ENCODE data around the gene TTC7B.

The TTC7B gene

GRCh38 chr14:90549794-90550641, 266.2 kb downstream of the TTC7B start:
- no peak overlapping the region for H2AFZ ChIP-seq (ENCODE audit: low read length)
- no peaks in the 10 kb centered on the region for H3F3A ChIP-seq (ENCODE audit: insufficient read depth, low read length)
- no peak overlapping the region for H3K4me3 ChIP-seq (ENCODE audit: low read depth, low read length, poor library complexity, severe bottlenecking)
- H4K20me1 ChIP-seq (ENCODE audit: insufficient read depth, low read length) = no peaks in the 10 kb centered on the region
- no peaks in the 10 kb centered on the region for H3K79me2 ChIP-seq (ENCODE audit: insufficient read depth, low read length)
- H3K9me2 ChIP-seq (ENCODE audit: low read depth, low read length) = no peaks in the 10 kb centered on the region
- peaks cover 3% of the 10 kb centered on the region; the same call in 1 of the 2 replicates for H3K27me3 ChIP-seq (ENCODE audit: insufficient read depth, low read length)
- no peaks in the 10 kb centered on the region for H3K9me3 ChIP-seq (ENCODE audit: low read length)
- TF ChIP-seq EZH2 (IDR thresholded peaks at IDR 0.05; ENCODE audit: borderline replicate concordance, low read length) = no peak
- TF ChIP-seq CTCF (IDR thresholded peaks at IDR 0.05; ENCODE audit: low read length) = no peak
- H3K36me3 ChIP-seq (ENCODE audit: insufficient read depth, low read length) = no peaks in the 10 kb centered on the region
- no peak overlapping the region for H3K4me2 ChIP-seq (ENCODE audit: low read length)
- no peak overlapping the region for H3K27ac ChIP-seq (ENCODE audit: low read depth, low read length, poor library complexity, severe bottlenecking)
- peaks cover 11% of the 10 kb centered on the region for H3K4me1 ChIP-seq (ENCODE audit: insufficient read depth, low read length, severe bottlenecking)
- no peak overlapping the region for H3K9ac ChIP-seq (ENCODE audit: low read length)

GRCh38 chr14:90548455-90548854, 267.8 kb downstream of the TTC7B start:
- no peak overlapping the region for H3K9ac ChIP-seq (ENCODE audit: low read length)
- no peaks in the 10 kb centered on the region for H3F3A ChIP-seq (ENCODE audit: insufficient read depth, low read length)
- TF ChIP-seq CTCF (IDR thresholded peaks at IDR 0.05; ENCODE audit: low read length) (no peak), EZH2 (IDR thresholded peaks at IDR 0.05; ENCODE audit: borderline replicate concordance, low read length) (no peak)
- H3K27ac ChIP-seq (ENCODE audit: low read depth, low read length, poor library complexity, severe bottlenecking) = no peak overlapping the region
- H3K4me2 ChIP-seq (ENCODE audit: low read length) = no peak overlapping the region
- no peak overlapping the region for H2AFZ ChIP-seq (ENCODE audit: low read length)
- H3K9me2 ChIP-seq (ENCODE audit: low read depth, low read length) = no peaks in the 10 kb centered on the region
- no peak overlapping the region for H3K4me3 ChIP-seq (ENCODE audit: low read depth, low read length, poor library complexity, severe bottlenecking)
- peaks cover 4% of the 10 kb centered on the region for H3K27me3 ChIP-seq (ENCODE audit: insufficient read depth, low read length)
- H3K79me2 ChIP-seq (ENCODE audit: insufficient read depth, low read length) = no peaks in the 10 kb centered on the region
- no peaks in the 10 kb centered on the region for H3K4me1 ChIP-seq (ENCODE audit: insufficient read depth, low read length, severe bottlenecking)
- H3K9me3 ChIP-seq (ENCODE audit: low read length) = no peaks in the 10 kb centered on the region
- H3K36me3 ChIP-seq (ENCODE audit: insufficient read depth, low read length) = no peaks in the 10 kb centered on the region
- H4K20me1 ChIP-seq (ENCODE audit: insufficient read depth, low read length) = no peaks in the 10 kb centered on the region

GRCh38 chr14:90547968-90548367, 268.3 kb downstream of the TTC7B start:
- Histone ChIP-seq H3K9me3 (ENCODE audit: low read length) (no peaks in the 10 kb centered on the region), H3K9me2 (ENCODE audit: low read depth, low read length) (no peaks in the 10 kb centered on the region), H3K4me1 (ENCODE audit: insufficient read depth, low read length, severe bottlenecking) (no peaks in the 10 kb centered on the region), H3K4me2 (ENCODE audit: low read length) (no peak overlapping the region), H3K36me3 (ENCODE audit: insufficient read depth, low read length) (no peaks in the 10 kb centered on the region), H4K20me1 (ENCODE audit: insufficient read depth, low read length) (no peaks in the 10 kb centered on the region), H3K27ac (ENCODE audit: low read depth, low read length, poor library complexity, severe bottlenecking) (no peak overlapping the region), H3F3A (ENCODE audit: insufficient read depth, low read length) (no peaks in the 10 kb centered on the region), H3K4me3 (ENCODE audit: low read depth, low read length, poor library complexity, severe bottlenecking) (no peak overlapping the region), H3K27me3 (ENCODE audit: insufficient read depth, low read length) (peaks cover 7% of the 10 kb centered on the region), H3K9ac (ENCODE audit: low read length) (no peak overlapping the region), H2AFZ (ENCODE audit: low read length) (no peak overlapping the region), H3K79me2 (ENCODE audit: insufficient read depth, low read length) (no peaks in the 10 kb centered on the region)
- TF ChIP-seq CTCF (IDR thresholded peaks at IDR 0.05; ENCODE audit: low read length) = no peak
- no peak for TF ChIP-seq EZH2 (IDR thresholded peaks at IDR 0.05; ENCODE audit: borderline replicate concordance, low read length)
